PC-3 (cell line): ENCODE data around the gene PGA3.

Experiments
- CTCF ChIP-seq: fragments of 300-600 bp; sonication (generic); conservative IDR thresholded peaks from 2 replicates; pipeline ENCODE4 v1.5.1; 2017; ENCODE audit warnings: antibody characterized with exemption, low read depth, mild to moderate bottlenecking, low read length
- EZH2 ChIP-seq: fragments of 300-600 bp; sonication (generic); IDR thresholded peaks from one replicate; pipeline ENCODE4 v1.6.1; 2017; ENCODE audit warnings: antibody characterized with exemption, mild to moderate bottlenecking, low read length; ENCODE audit not compliant: unreplicated experiment

DNA sequence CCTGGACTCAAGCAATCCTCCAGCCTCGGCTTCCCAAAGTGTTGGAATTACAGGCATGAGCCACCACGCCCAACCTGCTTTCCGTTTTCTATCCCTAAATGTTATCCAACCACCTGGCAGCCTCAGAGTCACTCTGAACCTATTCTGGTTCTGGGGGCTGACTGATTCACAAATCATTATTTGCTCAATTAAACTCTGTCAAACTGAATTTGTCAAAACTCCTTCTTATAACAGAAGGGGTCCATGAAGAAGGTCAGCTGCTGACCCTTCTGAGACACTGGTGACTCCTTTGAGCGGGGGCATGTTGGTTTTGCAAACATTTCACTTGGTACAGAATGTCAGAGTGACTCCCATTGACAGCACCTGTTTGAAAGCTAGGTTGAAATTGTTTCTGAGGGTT, 40.3 kb upstream of the PGA3 start:
- TF ChIP-seq CTCF = no peak
- no peak for TF ChIP-seq EZH2
